Activated T-helper 17 cell treated with anti-CD3 and anti-CD28 coated beads, Interleukin-2, amount 50 U/mL, for 72 hours (primary cell): ENCODE measurements around the gene SNX7. TPM values are rescaled to one million over a fixed set of nuclear protein-coding genes. Genes with fewer than 3 reads are reported as not detected.

Experiments
- ATAC-seq: fragments of 150-1000 bp; cut with Tn5 transposase; replicated peaks from 2 replicates; pipeline ENCODE4 v1.10.0; 2021; ENCODE audit warnings: mild to moderate bottlenecking, moderate library complexity
- H3K27ac Mint-ChIP-seq: one replicate; pipeline ENCODE4 v1.8.0; 2022; ENCODE audit warnings: mixed read lengths
- H3K27me3 Mint-ChIP-seq: one replicate; pipeline ENCODE4 v1.8.0; 2022; ENCODE audit warnings: mixed read lengths
- H3K36me3 Mint-ChIP-seq: one replicate; pipeline ENCODE4 v1.8.0; 2022; ENCODE audit warnings: low read depth, mild to moderate bottlenecking, mixed read lengths
- H3K4me1 Mint-ChIP-seq: one replicate; pipeline ENCODE4 v1.8.0; 2022; ENCODE audit warnings: mixed read lengths
- H3K4me3 Mint-ChIP-seq: one replicate; pipeline ENCODE4 v1.8.0; 2022; ENCODE audit warnings: mild to moderate bottlenecking, mixed read lengths
- H3K9me3 Mint-ChIP-seq: one replicate; pipeline ENCODE4 v1.8.0; 2022; ENCODE audit warnings: mixed read lengths
- total RNA-seq, 2 donors: library from RNA; stranded (reverse); gene quantifications; one replicate each; pipeline ENCODE4 v1.2.3, GENCODE V29; 2022

Gene SNX7
- total RNA-seq, 2 donors from 2014 or later: 1.6 to 2.0 TPM

GRCh38 chr1:98769162-98769561 is 107.6 kb downstream of the SNX7 start:
- no peaks in the 10 kb centered on the region for H3K36me3 Mint-ChIP-seq
- H3K4me1 Mint-ChIP-seq: no peaks in the 10 kb centered on the region
- no peak overlapping the region for H3K27ac Mint-ChIP-seq
- no peak overlapping the region for H3K4me3 Mint-ChIP-seq
- no peaks in the 10 kb centered on the region for H3K27me3 Mint-ChIP-seq
- no peaks in the 10 kb centered on the region for H3K9me3 Mint-ChIP-seq
- ATAC-seq: no peak

- peaks cover 6% of the 10 kb centered on the region for H3K27me3 Mint-ChIP-seq
- peaks cover 12% of the 10 kb centered on the region for H3K9me3 Mint-ChIP-seq
- no peak overlapping the region for H3K27ac Mint-ChIP-seq
- H3K4me3 Mint-ChIP-seq: no peak overlapping the region
- no peak for ATAC-seq
- no peaks in the 10 kb centered on the region for H3K4me1 Mint-ChIP-seq
- H3K36me3 Mint-ChIP-seq: no peaks in the 10 kb centered on the region
Measured at GRCh38 chr1:98781906-98782305, 120.4 kb downstream of the SNX7 start.

DNA sequence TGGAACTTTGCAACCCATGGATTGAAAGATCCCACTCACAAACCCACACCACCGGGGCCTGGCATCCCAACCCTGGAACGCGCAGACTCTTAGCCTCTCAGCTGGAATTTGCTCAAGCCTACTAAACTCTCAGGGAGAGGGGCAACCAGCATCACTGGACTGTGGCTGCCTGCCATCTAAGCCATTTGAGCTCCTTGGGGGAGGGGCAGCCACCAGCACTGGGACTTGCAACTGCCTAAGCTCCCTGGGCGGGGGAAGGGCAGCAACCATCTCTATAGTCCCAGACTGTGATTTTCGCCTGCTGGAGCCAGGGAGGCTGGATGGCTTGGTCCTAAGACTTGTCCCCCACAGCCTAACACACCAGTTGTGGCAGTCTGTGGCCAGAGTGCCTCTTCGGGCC is 122.3 kb downstream of the SNX7 start:
- no peaks in the 10 kb centered on the region for H3K36me3 Mint-ChIP-seq
- peaks cover 3% of the 10 kb centered on the region for H3K27me3 Mint-ChIP-seq
- H3K27ac Mint-ChIP-seq: no peak overlapping the region
- ATAC-seq: no peak
- no peaks in the 10 kb centered on the region for H3K4me1 Mint-ChIP-seq
- H3K9me3 Mint-ChIP-seq: peaks cover 14% of the 10 kb centered on the region
- H3K4me3 Mint-ChIP-seq: no peak overlapping the region

- Mint-ChIP-seq H3K27me3 (no peaks in the 10 kb centered on the region), H3K9me3 (peaks cover 5% of the 10 kb centered on the region), H3K4me1 (no peaks in the 10 kb centered on the region), H3K4me3 (no peak overlapping the region), H3K36me3 (no peaks in the 10 kb centered on the region), H3K27ac (no peak overlapping the region)
- no peak for ATAC-seq
Measured at GRCh38 chr1:98791498-98791897, 130.0 kb downstream of the SNX7 start.

DNA sequence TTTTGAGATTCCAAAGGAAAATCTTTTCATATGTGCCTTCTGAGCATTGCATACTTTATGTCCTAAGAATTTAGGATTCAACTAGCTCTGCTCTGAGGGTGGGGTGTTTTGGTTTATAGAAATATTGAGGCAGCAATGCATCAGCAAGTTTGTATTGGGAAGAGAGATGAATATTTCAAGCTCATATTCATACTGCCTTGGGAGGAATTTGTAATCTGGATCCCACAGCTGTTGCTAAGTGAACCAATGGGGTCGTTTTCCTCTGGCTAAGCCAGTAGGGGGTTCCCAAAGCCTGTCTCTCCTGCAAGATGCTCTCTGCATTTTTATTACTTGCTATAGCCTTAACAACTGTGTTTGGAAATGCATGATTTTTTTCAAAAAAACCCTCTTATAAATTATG is 130.6 kb downstream of the SNX7 start:
- H3K4me3 Mint-ChIP-seq: no peak overlapping the region
- no peaks in the 10 kb centered on the region for H3K36me3 Mint-ChIP-seq
- H3K9me3 Mint-ChIP-seq: peaks cover under 1% of the 10 kb centered on the region
- H3K27ac Mint-ChIP-seq: no peak overlapping the region
- no peak for ATAC-seq
- H3K4me1 Mint-ChIP-seq: peaks cover 6% of the 10 kb centered on the region
- no peaks in the 10 kb centered on the region for H3K27me3 Mint-ChIP-seq

GRCh38 chr1:98793136-98793535 is 131.6 kb downstream of the SNX7 start:
- H3K4me1 Mint-ChIP-seq: peaks cover 10% of the 10 kb centered on the region
- no peaks in the 10 kb centered on the region for H3K27me3 Mint-ChIP-seq
- H3K27ac Mint-ChIP-seq: no peak overlapping the region
- H3K36me3 Mint-ChIP-seq: no peaks in the 10 kb centered on the region
- ATAC-seq: no peak
- no peaks in the 10 kb centered on the region for H3K9me3 Mint-ChIP-seq
- H3K4me3 Mint-ChIP-seq: no peak overlapping the region

GRCh38 chr1:98794196-98794886 is 132.8 kb downstream of the SNX7 start:
- peak; percentile 95 for ATAC-seq
- no peak overlapping the region for H3K4me3 Mint-ChIP-seq
- H3K27me3 Mint-ChIP-seq: no peaks in the 10 kb centered on the region
- no peaks in the 10 kb centered on the region for H3K36me3 Mint-ChIP-seq
- H3K27ac Mint-ChIP-seq: no peak overlapping the region
- H3K9me3 Mint-ChIP-seq: no peaks in the 10 kb centered on the region
- H3K4me1 Mint-ChIP-seq: peaks cover 14% of the 10 kb centered on the region

GRCh38 chr1:98796049-98796448 is 134.5 kb downstream of the SNX7 start:
- H3K27me3 Mint-ChIP-seq: no peaks in the 10 kb centered on the region
- peaks cover 14% of the 10 kb centered on the region for H3K4me1 Mint-ChIP-seq
- no peak for ATAC-seq
- no peaks in the 10 kb centered on the region for H3K9me3 Mint-ChIP-seq
- H3K36me3 Mint-ChIP-seq: no peaks in the 10 kb centered on the region
- no peak overlapping the region for H3K4me3 Mint-ChIP-seq
- H3K27ac Mint-ChIP-seq: no peak overlapping the region

- Mint-ChIP-seq H3K36me3 (no peaks in the 10 kb centered on the region), H3K27me3 (no peaks in the 10 kb centered on the region), H3K4me3 (no peak overlapping the region), H3K4me1 (peaks cover 14% of the 10 kb centered on the region), H3K9me3 (no peaks in the 10 kb centered on the region), H3K27ac (no peak overlapping the region)
- ATAC-seq: peak; percentile 43
Measured at GRCh38 chr1:98797506-98797905, 136.0 kb downstream of the SNX7 start.
